ENCODE measurements around the gene GALNT8. TPM values are rescaled to one million over a fixed set of nuclear protein-coding genes. Genes with fewer than 3 reads are reported as not detected.

Gene GALNT8
- total RNA-seq, 1 donor from 2014 or later = 1.5 TPM

- Histone ChIP-seq H3K27ac (replicated peaks) (no peak overlapping the region), H3K36me3 (no peaks in the 10 kb centered on the region), H3K27me3 (ENCODE audit: low read depth) (no peaks in the 10 kb centered on the region), H3K9me3 (replicated peaks) (no peaks in the 10 kb centered on the region), H3K4me1 (peaks cover 55% of the 10 kb centered on the region), H3K4me3 (no peak overlapping the region)
- intact Hi-C loops (cut with micrococcal nuclease) = no loop called here
- TF ChIP-seq CTCF (IDR thresholded peaks at IDR 0.05; ENCODE audit: borderline replicate concordance) = no peak
- no peak for DNase-seq
These were observed 46.2 kb downstream of the GALNT8 start for GRCh38 chr12:4766445-4766844.

GRCh38 chr12:4767186-4767585, 47.0 kb downstream of the GALNT8 start:
- H3K4me1 ChIP-seq = peaks cover 61% of the 10 kb centered on the region
- H3K27me3 ChIP-seq (ENCODE audit: low read depth) = no peaks in the 10 kb centered on the region
- intact Hi-C loops (cut with micrococcal nuclease) = no loop called here
- no peaks in the 10 kb centered on the region for H3K36me3 ChIP-seq
- no peak overlapping the region for H3K4me3 ChIP-seq
- no peak for DNase-seq
- H3K27ac ChIP-seq (replicated peaks) = peak overlapping the region; percentile 59
- H3K9me3 ChIP-seq (replicated peaks) = no peaks in the 10 kb centered on the region
- no peak for TF ChIP-seq CTCF (IDR thresholded peaks at IDR 0.05; ENCODE audit: borderline replicate concordance)

- Histone ChIP-seq H3K9me3 (replicated peaks) (no peaks in the 10 kb centered on the region), H3K36me3 (no peaks in the 10 kb centered on the region), H3K4me1 (peaks cover 61% of the 10 kb centered on the region), H3K27me3 (ENCODE audit: low read depth) (no peaks in the 10 kb centered on the region), H3K4me3 (no peak overlapping the region), H3K27ac (replicated peaks) (peak overlapping the region; percentile 59)
- no peak for TF ChIP-seq CTCF (IDR thresholded peaks at IDR 0.05; ENCODE audit: borderline replicate concordance)
- intact Hi-C loops (cut with micrococcal nuclease) = no loop called here
- DNase-seq = no peak
These were observed 48.1 kb downstream of the GALNT8 start for GRCh38 chr12:4768341-4768740.

GRCh38 chr12:4769073-4769472, 48.9 kb downstream of the GALNT8 start:
- DNase-seq = no peak
- Histone ChIP-seq H3K9me3 (replicated peaks) (no peaks in the 10 kb centered on the region), H3K27ac (replicated peaks) (no peak overlapping the region), H3K4me1 (peaks cover 61% of the 10 kb centered on the region), H3K27me3 (ENCODE audit: low read depth) (no peaks in the 10 kb centered on the region), H3K4me3 (no peak overlapping the region), H3K36me3 (no peaks in the 10 kb centered on the region)
- TF ChIP-seq CTCF (IDR thresholded peaks at IDR 0.05; ENCODE audit: borderline replicate concordance) = no peak
- intact Hi-C loops (cut with micrococcal nuclease) = no loop called here

DNA sequence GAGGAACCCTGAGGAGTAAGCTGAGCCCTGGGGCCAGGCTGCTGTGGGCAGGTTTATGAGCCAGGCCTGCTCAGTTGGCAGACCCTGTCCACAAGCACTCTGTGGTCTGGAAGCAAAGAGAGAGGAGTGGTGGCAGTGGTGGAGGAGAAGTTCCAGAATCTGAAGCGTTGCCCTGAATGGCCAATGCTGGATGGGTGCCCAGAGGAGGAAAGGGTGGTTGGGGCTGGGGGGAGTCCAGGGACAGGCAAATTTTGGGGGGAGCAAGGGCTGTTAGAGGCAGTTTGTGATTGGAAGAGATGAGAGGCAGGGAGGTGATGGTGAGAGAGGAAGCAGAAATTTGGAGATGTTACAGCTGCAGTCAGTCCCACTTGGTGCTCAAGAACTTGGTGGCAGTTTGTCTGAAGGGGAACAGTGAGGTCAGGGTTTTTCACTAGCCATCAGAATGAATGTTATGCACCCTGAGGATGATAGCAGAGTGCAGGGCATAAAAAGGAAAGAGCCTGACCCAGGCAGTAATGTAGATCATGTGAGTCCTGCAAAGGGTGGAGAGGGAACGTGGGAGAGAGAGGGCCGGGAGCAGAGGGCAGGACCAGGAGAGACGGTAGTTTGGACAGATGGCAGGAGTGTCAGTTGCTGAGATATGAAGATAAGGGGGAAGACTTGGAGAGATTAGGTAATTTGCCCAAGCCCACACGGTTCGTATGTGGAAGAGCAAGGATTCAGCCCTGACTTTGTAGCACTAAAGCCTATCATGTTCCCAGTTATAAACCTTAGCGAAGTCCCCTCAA, 51.2 kb downstream of the GALNT8 start:
- H3K9me3 ChIP-seq (replicated peaks) = no peaks in the 10 kb centered on the region
- no peaks in the 10 kb centered on the region for H3K27me3 ChIP-seq (ENCODE audit: low read depth)
- no peaks in the 10 kb centered on the region for H3K36me3 ChIP-seq
- no peak overlapping the region for H3K4me3 ChIP-seq
- no peak for TF ChIP-seq CTCF (IDR thresholded peaks at IDR 0.05; ENCODE audit: borderline replicate concordance)
- intact Hi-C loops (cut with micrococcal nuclease) = no loop called here
- peaks cover 45% of the 10 kb centered on the region for H3K4me1 ChIP-seq
- no peak for DNase-seq
- peak overlapping the region; percentile 39 for H3K27ac ChIP-seq (replicated peaks)

Data from left ventricle myocardium inferior (tissue), 1 donor.